H9 (cell line): Measurements from ENCODE around the gene MYOZ3. TPM values are rescaled to one million over a fixed set of nuclear protein-coding genes. Genes with fewer than 3 reads are reported as not detected.

Experiments
- DNase-seq: peaks from one replicate; pipeline ENCODE4 v3.0.0-alpha.2; 2017
- H2AFZ ChIP-seq: one replicate; pipeline ENCODE4 v1.6.1; 2013; ENCODE audit warnings: mild to moderate bottlenecking, low read length, control low read depth, moderate library complexity
- H2AK5ac ChIP-seq: 2 replicates; pipeline ENCODE4 v1.6.1; 2013; ENCODE audit warnings: low read length, control low read depth, mixed read lengths; ENCODE audit not compliant: insufficient read length
- H2BK120ac ChIP-seq: one replicate; pipeline ENCODE4 v1.6.1; 2013; ENCODE audit warnings: low read depth, mild to moderate bottlenecking, low read length, control low read depth, inconsistent platforms; ENCODE audit not compliant: poor library complexity, severe bottlenecking
- H2BK12ac ChIP-seq: 2 replicates; pipeline ENCODE4 v1.6.1; 2013; ENCODE audit warnings: low read length, control low read depth, mixed read lengths, low read depth; ENCODE audit not compliant: insufficient read length
- H2BK15ac ChIP-seq: 2 replicates; pipeline ENCODE4 v1.6.1; 2013; ENCODE audit warnings: low read depth, low read length, control low read depth
- H2BK20ac ChIP-seq: one replicate; pipeline ENCODE4 v1.6.1; 2013; ENCODE audit warnings: low read depth, mild to moderate bottlenecking, low read length, control low read depth, inconsistent platforms; ENCODE audit not compliant: poor library complexity, severe bottlenecking
- H2BK5ac ChIP-seq: 2 replicates; pipeline ENCODE4 v1.6.1; 2013; ENCODE audit warnings: low read length, control low read depth, mixed read lengths; ENCODE audit not compliant: insufficient read length
- H3K14ac ChIP-seq: 2 replicates; pipeline ENCODE4 v1.6.1; 2013; ENCODE audit warnings: low read length, control low read depth; ENCODE audit not compliant: insufficient read depth
- H3K18ac ChIP-seq: 2 replicates; pipeline ENCODE4 v1.6.1; 2013; ENCODE audit warnings: low read depth, mild to moderate bottlenecking, mixed read lengths, low read length, control low read depth; ENCODE audit not compliant: insufficient read length
- H3K23ac ChIP-seq: 2 replicates; pipeline ENCODE4 v1.6.1; 2013; ENCODE audit warnings: low read length, control low read depth, mixed read lengths, low read depth; ENCODE audit not compliant: insufficient read length
- H3K23me2 ChIP-seq: 2 replicates; pipeline ENCODE4 v1.6.1; 2013; ENCODE audit warnings: low read depth, mild to moderate bottlenecking, mixed read lengths, low read length, control low read depth; ENCODE audit not compliant: insufficient read length, poor library complexity, severe bottlenecking
- H3K27ac ChIP-seq: 2 replicates; pipeline ENCODE4 v1.5.1; 2013; ENCODE audit warnings: low read length, control low read depth, mixed read lengths, low read depth; ENCODE audit not compliant: insufficient read length
- H3K27me3 ChIP-seq: 2 replicates; pipeline ENCODE4 v1.6.1; 2013; ENCODE audit warnings: low read length, control low read depth, inconsistent platforms; ENCODE audit not compliant: insufficient read depth
- H3K4ac ChIP-seq: 2 replicates; pipeline ENCODE4 v1.6.1; 2013; ENCODE audit warnings: low read depth, mild to moderate bottlenecking, control low read depth, inconsistent platforms, low read length, moderate library complexity
- H3K4me1 ChIP-seq: 2 replicates; pipeline ENCODE4 v1.6.1; 2013; ENCODE audit warnings: low read length, control low read depth, inconsistent platforms; ENCODE audit not compliant: insufficient read depth
- H3K4me2 ChIP-seq: 2 replicates; pipeline ENCODE4 v1.6.1; 2013; ENCODE audit warnings: low read length, control low read depth, mixed read lengths; ENCODE audit not compliant: insufficient read length, insufficient read depth
- H3K56ac ChIP-seq: 2 replicates; pipeline ENCODE4 v1.6.1; 2013; ENCODE audit warnings: low read depth, mild to moderate bottlenecking, mixed read lengths, low read length, control low read depth; ENCODE audit not compliant: insufficient read length
- H3K79me1 ChIP-seq: 2 replicates; pipeline ENCODE4 v1.6.1; 2013; ENCODE audit warnings: low read depth, mild to moderate bottlenecking, moderate library complexity, low read length, control low read depth, inconsistent platforms; ENCODE audit not compliant: insufficient read depth, poor library complexity, severe bottlenecking
- H3K79me2 ChIP-seq: 2 replicates; pipeline ENCODE4 v1.6.1; 2013; ENCODE audit warnings: low read length, control low read depth, inconsistent platforms; ENCODE audit not compliant: insufficient read depth
- H3K9ac ChIP-seq: 2 replicates; pipeline ENCODE4 v1.6.1; 2013; ENCODE audit warnings: low read length, control low read depth, mixed read lengths; ENCODE audit not compliant: insufficient read length; ENCODE audit errors: extremely low read depth
- H3K9me3 ChIP-seq: one replicate; pipeline ENCODE4 v1.6.1; 2013; ENCODE audit warnings: low read depth, low read length, inconsistent platforms; ENCODE audit not compliant: control insufficient read depth
- H3T11ph ChIP-seq: one replicate; pipeline ENCODE4 v1.6.1; 2013; ENCODE audit warnings: mild to moderate bottlenecking, low read length, control low read depth, inconsistent platforms
- H4K20me1 ChIP-seq: one replicate; pipeline ENCODE4 v1.6.1; 2013; ENCODE audit not compliant: control insufficient read depth, insufficient read length, insufficient read depth
- H4K5ac ChIP-seq: 2 replicates; pipeline ENCODE4 v1.6.1; 2013; ENCODE audit warnings: low read depth, mild to moderate bottlenecking, mixed read lengths, low read length, control low read depth; ENCODE audit not compliant: insufficient read length
- H4K8ac ChIP-seq: replicated peaks from 2 replicates; pipeline ENCODE4 v1.6.1; 2013; ENCODE audit warnings: low read length, control low read depth, mixed read lengths, low read depth; ENCODE audit not compliant: insufficient read length
- H4K91ac ChIP-seq: 2 replicates; pipeline ENCODE4 v1.6.1; 2013; ENCODE audit warnings: low read depth, mild to moderate bottlenecking, moderate library complexity, mixed read lengths, low read length, control low read depth; ENCODE audit not compliant: insufficient read length
- H3K27ac Mint-ChIP-seq, 3 experiments: 2 replicates in 2 of 3; 3 replicates in 1 of 3; pipeline ENCODE4 v1.8.0; 2020 to 2021; ENCODE audit warnings: mixed read lengths in 3 of 3, mild to moderate bottlenecking in 1 of 3, moderate library complexity in 1 of 3
- H3K27me3 Mint-ChIP-seq: 2 replicates; pipeline ENCODE4 v1.8.0; 2021; ENCODE audit warnings: low read depth, mild to moderate bottlenecking, moderate library complexity, mixed read lengths
- H3K36me3 Mint-ChIP-seq, 3 experiments: 2 replicates in 2 of 3; 3 replicates in 1 of 3; pipeline ENCODE4 v1.8.0; 2020 to 2021; ENCODE audit warnings: low read depth in 3 of 3, mixed read lengths in 3 of 3; ENCODE audit not compliant: insufficient read depth in 1 of 3
- H3K4me1 Mint-ChIP-seq, 2 experiments: 2 replicates each; pipeline ENCODE4 v1.8.0; 2020; ENCODE audit warnings: mixed read lengths in 2 of 2
- H3K4me3 Mint-ChIP-seq, 2 experiments: 2 replicates in 1 of 2; 3 replicates in 1 of 2; pipeline ENCODE4 v1.8.0; 2020 to 2021; ENCODE audit warnings: mild to moderate bottlenecking in 2 of 2, mixed read lengths in 2 of 2, moderate library complexity in 1 of 2
- H3K9me3 Mint-ChIP-seq, 2 experiments: 2 replicates in 1 of 2; 3 replicates in 1 of 2; pipeline ENCODE4 v1.8.0; 2020; ENCODE audit warnings: mild to moderate bottlenecking in 2 of 2, mixed read lengths in 2 of 2, moderate library complexity in 1 of 2
- WGBS: extraction: QIAGEN DNeasy Blood & Tissue Kit; methylation state at CpG from one replicate; pipeline ENCODE4 v1.1.7; 2013; ENCODE audit warnings: missing lambda C conversion rate, low lambda C conversion rate, mixed read lengths; ENCODE audit not compliant: insufficient read length; ENCODE audit errors: extremely low coverage; 5-methylcytosine and 5-hydroxymethylcytosine counted together
- total RNA-seq: library from RNA; stranded (reverse); gene quantifications from 2 replicates; pipeline ENCODE4 v1.2.1, GENCODE V29; 2021
- TF ChIP-seq, protein P1 (sequence below): fragments of 200-600 bp; sonication (generic); conservative IDR thresholded peaks from 3 replicates; pipeline ENCODE4 v1.8.0; 2021; ENCODE audit warnings: antibody characterized with exemption, mild to moderate bottlenecking

Gene MYOZ3
- total RNA-seq, 1 experiment from 2014 or later: 18.1 TPM

GRCh38 chr5:150639751-150640150, 21.3 kb upstream of the MYOZ3 start:
- no peaks in the 10 kb centered on the region for H3K79me2 ChIP-seq

More at GRCh38 chr5:150639751-150640150, 21.3 kb upstream of the MYOZ3 start:
- H4K20me1 ChIP-seq: no peaks in the 10 kb centered on the region
- H2AFZ ChIP-seq: no peak overlapping the region
- H3K9me3 Mint-ChIP-seq: no peaks in the 10 kb centered on the region
- no CpG with 5 or more reads among the region's 5 CpGs for WGBS
- peaks cover 50 to 64% of the 10 kb centered on the region in 2 experiments for H3K4me1 Mint-ChIP-seq
- DNase-seq: no peak
- H2BK15ac ChIP-seq: no peak overlapping the region
- no peak overlapping the region for H2BK12ac ChIP-seq
- no peak overlapping the region for H4K8ac ChIP-seq
- H3K4ac ChIP-seq: no peak overlapping the region
- H4K5ac ChIP-seq: no peak overlapping the region
- peaks cover 2% of the 10 kb centered on the region; the same call in 1 of the 2 replicates for H3K4me1 ChIP-seq
- H3K18ac ChIP-seq: no peak overlapping the region
- H3K56ac ChIP-seq: no peak overlapping the region
- no peak overlapping the region for H3K9ac ChIP-seq
- H3K27me3 ChIP-seq: no peaks in the 10 kb centered on the region
- no peaks in the 10 kb centered on the region for H3K36me3 Mint-ChIP-seq
- H3K27me3 Mint-ChIP-seq: peaks cover 2% of the 10 kb centered on the region; the same call in 1 of the 2 replicates
- H3K27ac Mint-ChIP-seq: no peak overlapping the region
- H3K4me3 Mint-ChIP-seq: no peak overlapping the region
- H2BK5ac ChIP-seq: no peak overlapping the region
- no peak overlapping the region for H3K23ac ChIP-seq
- TF ChIP-seq, protein P1, sequence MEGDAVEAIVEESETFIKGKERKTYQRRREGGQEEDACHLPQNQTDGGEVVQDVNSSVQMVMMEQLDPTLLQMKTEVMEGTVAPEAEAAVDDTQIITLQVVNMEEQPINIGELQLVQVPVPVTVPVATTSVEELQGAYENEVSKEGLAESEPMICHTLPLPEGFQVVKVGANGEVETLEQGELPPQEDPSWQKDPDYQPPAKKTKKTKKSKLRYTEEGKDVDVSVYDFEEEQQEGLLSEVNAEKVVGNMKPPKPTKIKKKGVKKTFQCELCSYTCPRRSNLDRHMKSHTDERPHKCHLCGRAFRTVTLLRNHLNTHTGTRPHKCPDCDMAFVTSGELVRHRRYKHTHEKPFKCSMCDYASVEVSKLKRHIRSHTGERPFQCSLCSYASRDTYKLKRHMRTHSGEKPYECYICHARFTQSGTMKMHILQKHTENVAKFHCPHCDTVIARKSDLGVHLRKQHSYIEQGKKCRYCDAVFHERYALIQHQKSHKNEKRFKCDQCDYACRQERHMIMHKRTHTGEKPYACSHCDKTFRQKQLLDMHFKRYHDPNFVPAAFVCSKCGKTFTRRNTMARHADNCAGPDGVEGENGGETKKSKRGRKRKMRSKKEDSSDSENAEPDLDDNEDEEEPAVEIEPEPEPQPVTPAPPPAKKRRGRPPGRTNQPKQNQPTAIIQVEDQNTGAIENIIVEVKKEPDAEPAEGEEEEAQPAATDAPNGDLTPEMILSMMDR: no peak
- no peaks in the 10 kb centered on the region for H3K79me1 ChIP-seq
- no peak overlapping the region for H2BK120ac ChIP-seq
- no peak overlapping the region for H3K4me2 ChIP-seq
- no peaks in the 10 kb centered on the region for H3K9me3 ChIP-seq
- no peaks in the 10 kb centered on the region for H3K23me2 ChIP-seq
- no peak overlapping the region for H3K27ac ChIP-seq
- no peak overlapping the region for H2AK5ac ChIP-seq
- H3T11ph ChIP-seq: no peak overlapping the region
- no peak overlapping the region for H4K91ac ChIP-seq
- H2BK20ac ChIP-seq: no peak overlapping the region
- H3K14ac ChIP-seq: no peak overlapping the region
